Measurements from ENCODE around the gene VKORC1.
"Not testable (repeated sequence)": the region's sequence is repeated elsewhere in the genome, so short reads cannot be mapped to it uniquely, and the experiment has no call there.

The VKORC1 gene

DNA sequence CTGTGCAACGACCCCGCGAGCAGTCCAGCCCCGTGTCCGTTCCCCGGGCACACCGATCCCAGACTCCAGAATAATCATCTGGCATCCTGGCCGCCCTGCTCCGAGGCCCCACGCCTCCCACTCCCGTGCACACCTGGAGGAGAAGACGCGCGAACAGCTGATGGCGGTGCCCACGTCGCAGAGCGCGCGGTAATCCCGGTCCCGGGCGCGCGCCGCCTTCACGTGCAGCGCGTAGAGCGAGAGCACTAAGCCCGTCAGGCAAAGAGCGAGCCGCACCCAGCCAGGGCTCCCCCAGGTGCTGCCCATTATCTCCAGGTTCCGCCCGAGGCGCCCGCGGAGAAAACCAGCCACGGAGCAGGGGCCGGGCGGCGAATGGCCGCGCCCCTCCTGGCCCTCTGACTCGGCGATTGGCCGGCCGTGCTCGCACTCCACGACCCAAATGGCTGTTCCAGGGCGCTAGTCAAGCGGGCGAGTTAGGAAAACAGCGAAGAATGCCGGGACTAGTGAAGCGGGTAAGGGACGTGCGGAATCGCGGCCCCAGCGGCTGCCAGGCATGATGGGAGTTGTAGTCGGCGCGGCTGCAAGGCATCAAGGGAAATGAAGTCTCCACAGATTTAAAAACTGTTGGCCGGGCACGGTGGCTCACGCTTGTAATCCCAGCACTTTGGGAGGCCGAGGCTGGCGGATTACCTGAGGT is at the start of gene VKORC1:
Gene VKORC1, minus strand, starts transcription at position 374 of the 697 bp plus-strand sequence. Its CDS starts 68 bp downstream, at position 306.
- peak; percentile 99 for DNase-seq

DNA sequence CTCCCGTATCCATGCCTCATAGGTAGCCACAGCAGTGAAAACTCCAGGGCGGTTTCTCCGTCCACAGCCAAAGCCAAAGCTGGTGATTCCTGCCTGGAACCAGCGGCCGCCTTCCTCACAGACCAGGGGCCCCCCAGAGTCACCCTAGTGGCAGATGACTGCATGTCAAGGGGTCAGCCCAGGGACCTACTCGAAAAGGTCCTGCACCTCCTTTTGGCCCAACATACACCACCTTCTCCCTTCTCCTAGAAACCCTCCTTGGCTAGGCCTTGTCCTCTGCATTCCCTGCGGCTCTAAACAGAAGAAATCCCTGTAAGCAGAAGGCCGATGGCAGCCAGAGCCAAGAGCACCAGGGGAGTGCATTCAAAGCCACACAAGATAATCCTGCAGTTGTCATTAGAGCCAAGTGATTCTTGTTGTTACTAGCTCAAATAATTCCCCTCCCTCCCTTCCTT is 49.1 kb upstream of the VKORC1 start:
- DNase-seq, result no peak

DNA sequence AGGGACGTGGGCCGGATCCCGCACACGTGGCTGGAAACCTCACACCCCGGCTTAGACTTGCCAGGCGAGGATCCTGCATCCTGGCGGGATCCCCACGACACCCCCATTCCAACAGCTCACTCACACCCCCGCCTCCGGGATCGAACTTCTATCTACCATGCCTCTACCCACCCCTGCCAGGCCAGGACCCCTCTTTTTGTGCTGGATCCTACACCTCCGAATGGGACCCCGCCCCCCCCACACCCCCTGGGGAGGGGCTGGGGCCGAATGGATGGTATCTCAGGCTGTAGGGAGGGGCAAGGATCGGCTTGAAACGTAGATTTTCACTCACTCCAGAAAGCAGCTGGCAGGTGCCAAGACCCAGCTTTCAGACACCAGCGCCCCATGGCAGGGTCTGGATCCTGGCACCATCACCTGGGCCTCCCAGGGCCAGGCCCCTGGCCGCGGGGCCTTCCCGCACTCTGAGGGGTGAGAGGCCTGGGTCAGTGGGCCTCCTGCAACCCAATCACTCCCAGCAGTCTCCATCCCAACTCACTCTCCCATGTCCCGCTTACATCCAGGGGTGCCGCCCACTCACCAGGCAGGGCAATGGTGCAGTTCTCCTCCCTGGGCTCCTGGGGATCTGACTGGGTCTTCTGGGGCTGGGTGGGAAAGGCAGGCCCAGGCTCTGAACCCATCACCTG is 48.6 kb upstream of the VKORC1 start:
- no peak for DNase-seq

DNA sequence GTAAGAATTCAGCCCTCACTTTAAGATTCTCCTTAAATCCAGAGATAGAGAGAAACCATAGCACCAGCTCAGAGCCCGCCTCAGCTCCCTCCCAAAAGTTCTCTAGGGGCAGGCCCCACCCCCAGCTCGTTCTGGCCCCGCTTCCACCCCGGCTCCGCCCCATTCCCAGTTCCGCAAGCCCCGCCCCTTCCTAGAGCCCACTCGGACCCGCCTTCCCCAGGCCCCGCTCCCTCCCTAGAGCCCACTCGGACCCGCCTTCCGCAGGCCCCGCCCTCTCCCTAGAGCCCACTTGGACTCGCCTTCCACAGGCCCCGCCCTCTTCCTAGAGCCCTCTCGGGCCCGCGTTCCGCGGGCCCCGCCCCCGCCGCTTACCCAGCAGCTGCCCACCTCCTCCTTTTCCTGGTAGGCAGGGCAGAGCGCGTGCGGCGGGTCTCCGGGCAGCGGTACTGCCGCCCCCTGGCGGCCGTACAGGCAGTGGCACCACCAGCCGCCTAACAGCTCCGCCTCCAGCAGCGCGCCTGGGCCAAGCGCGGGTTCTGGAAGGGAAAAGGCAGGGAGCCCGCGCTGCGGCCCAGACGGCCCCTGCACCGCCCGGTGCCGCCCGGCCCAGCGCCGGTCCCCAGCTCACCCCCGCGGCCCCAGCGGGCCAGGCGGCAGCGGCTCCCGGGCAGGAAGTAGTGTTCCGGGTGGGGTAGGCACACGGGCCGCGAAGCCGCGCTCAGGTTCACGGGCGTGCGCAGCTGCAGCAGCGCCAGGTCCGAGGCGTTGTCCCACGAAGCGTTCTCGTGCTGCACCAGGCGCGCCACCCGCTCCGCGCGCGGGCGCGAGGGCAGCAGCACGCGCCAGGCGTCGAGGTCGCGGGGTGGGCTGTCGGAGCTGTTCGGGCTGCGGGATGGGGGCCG is 47.8 kb upstream of the VKORC1 start:
- peak; percentile 100 for DNase-seq

DNA sequence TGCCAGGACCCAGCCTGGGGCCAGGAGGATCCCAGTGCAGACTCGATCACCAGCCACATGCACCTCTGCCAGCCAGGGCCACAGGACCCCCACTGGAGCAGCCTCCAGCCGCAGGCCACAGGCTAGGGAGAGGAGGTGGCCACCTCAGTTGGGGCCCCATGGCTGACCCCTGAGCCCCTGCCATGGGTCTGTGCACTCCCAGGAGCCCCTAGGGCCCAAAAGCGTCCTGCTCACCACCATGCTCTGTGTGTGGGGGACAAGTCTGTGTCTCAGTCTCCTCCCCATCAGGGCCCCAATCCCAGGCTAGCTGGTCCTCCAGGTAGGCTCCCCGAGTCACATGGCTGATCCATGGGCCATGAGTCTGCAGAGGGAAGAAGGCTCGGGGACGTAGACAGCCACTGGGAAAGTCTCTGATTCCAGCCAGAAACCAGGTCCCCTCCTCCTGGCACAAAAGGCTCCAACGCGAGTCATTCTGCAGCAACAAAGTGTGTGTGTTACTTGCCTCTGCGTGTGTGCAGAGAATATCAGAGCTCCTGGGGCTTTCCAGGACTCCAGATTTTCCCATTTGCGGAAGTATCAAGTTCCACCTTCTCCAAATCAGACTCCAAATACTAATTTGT is 47.0 kb upstream of the VKORC1 start:
- DNase-seq, result no peak

DNA sequence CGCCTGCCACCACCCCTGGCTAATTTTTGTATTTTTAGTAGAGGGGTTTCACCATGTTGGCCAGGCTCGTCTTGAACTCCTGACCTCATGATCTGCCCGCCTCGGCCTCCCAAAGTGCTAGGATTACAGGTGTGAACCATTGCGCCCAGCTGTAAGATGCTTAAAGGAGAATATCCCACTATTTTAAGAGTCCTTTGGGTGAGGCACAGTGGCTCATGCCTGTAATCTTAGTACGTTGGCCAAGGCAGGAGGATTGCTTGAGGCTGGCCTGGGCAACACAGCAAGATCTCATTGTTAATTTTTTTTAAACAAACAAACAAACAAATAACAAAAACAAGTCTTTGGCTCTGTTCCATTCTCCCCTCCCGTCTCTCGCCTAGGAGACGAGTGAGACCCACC is 46.5 kb upstream of the VKORC1 start:
- not testable (repeated sequence) for DNase-seq

DNA sequence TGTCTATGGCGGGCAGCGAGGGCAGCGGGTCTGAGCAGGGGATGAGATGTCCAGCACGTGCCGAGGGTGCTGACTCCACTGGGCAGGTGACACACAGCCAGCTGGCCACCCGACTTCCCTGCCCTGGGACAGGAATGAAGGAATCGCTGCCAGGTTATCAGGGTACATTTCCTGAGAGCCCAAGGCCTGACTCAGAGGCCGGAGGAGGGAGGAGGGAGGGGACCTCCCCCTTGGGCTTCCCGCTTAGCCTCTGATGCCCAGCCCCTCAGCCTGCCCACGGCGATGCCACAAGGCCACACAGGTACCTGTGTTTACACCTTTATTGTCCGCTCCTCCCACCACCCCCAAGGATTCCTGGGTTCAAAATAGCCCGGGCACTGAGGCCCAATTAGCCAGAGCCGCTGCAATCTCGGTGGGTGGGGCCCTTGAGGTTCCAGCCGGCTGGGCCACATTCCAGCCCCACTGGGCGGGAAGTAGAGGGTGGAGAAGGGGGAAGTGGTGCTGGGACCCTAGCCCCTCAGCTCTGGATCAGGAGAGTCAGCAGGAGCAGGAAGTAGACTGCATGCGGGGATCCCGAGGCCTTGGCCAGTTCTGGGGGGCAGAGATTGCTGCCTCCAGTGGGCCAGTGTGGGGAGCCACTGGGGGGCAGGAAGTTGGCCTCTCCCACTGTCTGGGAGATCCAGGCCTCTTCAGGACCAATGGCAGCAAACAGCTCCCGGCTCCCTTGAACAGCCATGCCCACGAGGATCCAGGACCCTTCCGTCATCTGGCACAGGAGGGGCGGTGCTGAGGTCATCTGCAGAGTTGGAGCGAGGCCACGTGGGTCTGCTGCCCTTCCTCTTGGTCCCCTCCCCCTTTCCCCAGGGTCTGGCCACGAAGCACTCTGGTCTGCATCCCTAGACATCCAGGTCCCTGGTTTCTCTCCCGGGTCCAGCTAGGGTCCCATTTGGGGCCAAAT is 44.3 kb upstream of the VKORC1 start:
- no peak for DNase-seq

DNA sequence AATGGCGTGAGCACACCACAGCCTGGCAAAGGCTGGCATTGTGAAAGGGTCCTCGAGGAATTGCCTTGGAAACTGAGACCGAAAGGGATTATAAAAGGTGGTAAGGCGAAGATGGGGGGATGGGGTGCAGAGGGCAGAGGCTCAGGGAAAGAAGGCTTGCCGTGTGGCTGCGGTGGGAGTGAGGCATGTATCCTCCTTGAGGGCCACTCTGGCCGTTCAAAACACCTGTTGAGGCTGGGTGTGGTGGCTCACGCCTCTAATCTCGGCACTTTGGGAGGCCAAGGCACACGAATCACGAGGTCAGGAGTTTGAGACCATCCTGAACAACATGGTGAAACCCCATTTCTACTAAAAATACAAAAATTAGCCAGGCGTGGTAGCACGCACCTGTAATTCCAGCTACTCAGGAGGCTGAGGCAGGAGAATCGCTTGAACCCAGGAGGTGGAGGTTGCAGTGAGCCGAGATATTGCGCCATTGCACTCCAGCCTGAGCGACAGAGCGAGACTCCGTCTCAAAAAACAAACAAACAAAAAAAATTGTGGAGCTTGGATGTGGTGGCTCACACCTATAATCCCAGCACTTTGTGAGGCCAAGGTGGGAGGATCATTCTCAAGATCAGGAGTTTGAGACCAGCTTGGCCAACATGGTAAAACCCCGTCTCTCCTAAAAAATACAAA is 42.4 kb upstream of the VKORC1 start:
- not testable (repeated sequence) for DNase-seq

DNA sequence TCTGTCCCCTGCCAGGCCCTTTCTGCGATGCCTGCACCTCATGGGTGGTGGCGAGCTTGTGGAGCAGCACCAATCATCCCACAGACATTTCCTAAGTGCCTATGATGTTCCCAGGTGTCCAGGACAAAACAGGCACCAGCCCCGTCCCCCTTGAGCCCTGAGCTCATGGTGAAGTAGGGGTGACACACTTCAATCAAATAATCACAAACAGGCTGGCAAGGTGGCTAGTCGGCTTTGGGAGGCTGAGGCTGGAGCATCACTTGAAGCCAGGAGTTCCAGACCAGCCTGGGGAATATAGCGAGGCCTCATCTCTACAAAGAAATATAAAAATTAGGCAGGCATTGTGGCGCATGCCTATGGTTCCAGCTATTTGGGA is 41.7 kb upstream of the VKORC1 start:
- DNase-seq, result no peak

DNA sequence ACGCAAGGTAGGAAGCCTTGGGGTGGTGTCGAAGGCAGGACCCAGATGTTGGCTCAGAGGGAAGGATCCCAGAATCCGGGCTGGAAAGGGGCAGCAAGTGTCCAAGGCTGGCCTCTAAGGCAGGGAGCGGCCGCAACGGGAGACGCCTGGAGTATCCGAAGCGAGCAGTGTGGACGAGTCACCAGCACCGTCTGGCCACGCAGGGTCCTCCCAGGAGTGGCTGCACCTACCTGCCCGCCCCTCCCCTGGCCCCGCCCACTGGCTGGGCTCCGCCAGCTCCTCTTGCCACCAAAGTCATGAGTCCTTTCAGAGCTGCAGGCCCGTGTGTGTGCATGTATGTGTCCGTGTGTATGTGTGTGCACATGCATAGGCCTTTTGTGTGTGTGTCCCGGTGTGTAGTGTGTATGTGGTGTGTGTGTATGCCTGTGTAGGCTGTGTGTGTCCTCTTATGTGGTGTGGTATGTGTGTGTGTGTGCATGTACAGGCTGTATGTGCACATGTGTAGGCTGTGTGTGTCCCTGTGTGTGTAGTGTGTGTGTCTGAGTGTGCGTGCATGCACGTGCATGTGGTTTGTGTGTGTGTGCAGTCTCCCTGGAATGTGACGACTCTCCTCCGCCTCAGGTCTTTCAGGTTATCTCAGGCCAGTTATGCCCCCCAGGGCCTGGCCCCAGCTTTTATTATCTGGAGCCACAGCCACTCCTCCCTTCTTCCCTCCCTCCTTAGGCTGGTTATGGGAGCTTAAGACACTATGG is 41.1 kb upstream of the VKORC1 start, which contains the start of gene PRSS8:
Gene PRSS8, minus strand, starts transcription at position 193 of the 752 bp plus-strand sequence. CDS start 229 bp downstream, outside the sequence.
- DNase-seq, result peak; percentile 42

DNA sequence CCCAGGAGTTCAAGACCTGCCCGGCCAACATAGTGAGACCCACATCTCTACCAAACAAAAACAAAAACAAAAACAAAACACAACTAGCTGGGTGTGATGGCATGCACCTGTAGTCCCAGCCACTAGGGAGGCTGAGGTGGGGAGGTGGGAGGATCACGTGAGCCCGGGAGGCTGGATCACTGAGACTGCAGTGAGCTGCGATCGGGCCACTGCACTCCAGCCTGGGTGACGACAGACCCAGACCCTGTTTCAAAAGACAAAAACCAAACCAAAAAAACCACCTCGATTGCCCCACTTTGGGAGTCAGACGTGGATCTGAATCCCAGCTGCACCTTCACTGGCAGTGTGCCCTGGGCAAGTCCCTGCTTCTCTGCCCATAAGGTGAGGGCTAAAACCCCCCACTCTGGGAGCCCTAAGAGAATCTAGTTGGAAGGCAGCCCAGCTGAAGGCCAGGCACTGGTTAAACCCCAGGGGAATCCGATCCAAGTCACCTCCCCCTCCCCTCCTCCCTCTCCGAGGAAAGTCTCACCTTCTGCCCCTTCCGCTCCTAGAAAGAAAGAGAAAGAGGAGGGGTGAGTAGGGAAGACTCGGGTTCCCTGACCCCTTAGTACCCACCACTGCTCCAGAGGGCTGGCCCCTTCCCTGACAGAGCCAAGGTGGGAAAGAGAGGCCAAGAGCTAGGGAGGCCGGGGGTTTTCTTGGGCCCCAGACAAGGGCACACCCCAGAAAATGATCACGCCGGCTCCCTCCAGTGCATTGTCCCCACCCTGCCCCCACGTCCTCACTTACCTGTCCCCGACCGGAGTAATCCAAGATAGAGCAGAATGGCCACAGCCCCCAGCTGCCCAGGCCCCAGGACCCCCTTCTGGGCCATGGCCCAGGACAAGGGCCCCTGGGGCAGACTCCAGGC is 40.3 kb upstream of the VKORC1 start:
- DNase-seq, result no peak

DNA sequence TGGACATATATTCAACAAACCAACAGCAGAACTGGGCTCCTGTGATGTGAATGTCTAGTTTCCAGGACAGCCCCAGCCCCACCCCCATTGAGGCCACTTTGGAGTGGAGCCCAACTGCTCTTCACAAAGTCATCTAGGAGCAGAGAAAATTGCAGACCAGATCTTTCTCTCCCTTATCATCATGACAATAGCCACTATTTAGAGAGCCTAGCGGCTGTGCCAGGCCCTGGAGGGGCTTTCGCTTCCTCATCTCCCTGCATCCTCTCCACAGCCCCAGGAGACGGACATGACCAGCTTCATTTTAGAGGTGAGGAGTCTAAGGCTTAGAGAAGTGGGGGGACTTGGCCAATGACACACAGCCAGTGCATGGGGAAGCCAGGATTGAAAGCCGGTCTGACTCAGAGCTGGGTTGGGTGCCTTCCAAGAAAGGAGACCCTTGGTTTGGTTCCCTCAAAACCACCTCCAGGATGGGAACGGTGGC is 39.5 kb upstream of the VKORC1 start:
- DNase-seq, result peak; percentile 45

DNA sequence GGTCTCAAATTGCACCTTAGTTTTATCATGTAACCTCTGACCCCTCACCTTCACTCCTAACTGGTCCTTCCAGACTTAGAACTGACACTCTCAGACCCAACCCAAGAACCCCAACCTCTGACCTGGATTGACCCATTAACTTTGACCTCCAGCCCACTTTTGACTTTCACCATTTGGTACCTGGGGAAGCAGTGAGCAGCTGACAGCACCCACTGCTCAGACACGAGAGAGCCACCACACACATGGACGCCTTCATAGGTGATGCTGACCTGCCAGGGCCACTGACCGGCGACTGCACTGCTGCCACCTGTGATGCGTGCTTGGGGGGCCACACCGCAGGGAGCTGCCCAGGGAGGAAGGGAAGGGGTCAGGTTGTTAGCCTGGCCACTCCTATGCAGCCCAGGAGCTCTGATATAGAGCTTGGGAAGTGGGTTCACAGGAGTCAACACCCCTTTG is 38.5 kb upstream of the VKORC1 start:
- DNase-seq, result no peak

DNA sequence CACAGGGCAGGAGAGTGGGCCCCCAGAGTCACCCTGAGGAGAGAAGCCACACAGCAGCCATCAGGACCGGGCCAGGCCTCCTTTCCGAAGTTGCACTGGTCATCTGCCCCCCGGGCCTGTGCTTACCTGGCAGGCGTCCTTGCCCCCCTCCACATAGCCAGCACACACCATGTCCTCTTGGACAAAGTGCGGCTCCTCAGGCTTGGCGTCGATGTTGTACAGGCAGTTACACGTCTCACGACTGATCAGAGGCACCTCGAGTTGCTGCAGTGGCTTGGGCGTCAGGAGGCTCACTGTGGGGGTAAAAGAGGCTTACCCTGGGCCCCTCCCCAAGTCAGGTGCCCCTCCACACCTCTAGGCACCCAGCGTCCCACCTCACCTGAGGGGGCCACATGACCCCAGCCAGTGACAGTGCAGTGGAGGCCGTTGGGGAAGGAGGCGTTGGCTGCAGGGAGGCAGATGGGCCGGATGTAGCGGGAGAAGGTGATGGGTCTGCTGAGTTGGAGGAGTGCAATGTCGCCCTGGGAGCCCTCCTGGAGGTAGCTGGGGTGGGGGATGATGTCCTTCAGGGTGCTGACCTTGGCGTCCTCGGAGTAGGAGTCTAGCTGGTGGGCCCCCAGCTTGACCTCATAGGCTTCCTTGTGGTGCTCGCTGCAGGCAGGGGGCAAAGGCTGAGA is 37.8 kb upstream of the VKORC1 start:
- DNase-seq, result no peak

DNA sequence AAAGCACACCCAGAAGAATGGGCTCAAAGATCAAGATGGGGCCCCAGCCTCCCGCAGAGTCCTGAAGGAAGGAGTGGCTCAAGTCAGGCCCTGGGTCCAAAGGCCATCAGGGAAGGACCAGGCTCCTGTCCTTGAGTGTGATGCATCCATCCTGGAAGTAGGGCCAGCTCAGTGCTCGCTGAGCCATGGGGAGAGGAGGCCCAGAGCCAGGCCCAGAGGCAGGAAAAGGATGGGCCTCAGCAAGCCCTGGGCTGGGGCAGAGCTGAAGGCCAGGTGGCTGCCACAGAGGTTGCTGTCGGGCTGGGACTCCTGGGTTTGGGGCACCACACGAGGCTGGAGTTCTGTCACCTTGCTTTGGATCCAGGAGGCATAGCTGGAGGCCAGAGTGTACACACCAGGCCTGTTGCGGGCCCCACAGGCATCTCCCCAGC is 37.3 kb upstream of the VKORC1 start:
- no peak for DNase-seq

DNA sequence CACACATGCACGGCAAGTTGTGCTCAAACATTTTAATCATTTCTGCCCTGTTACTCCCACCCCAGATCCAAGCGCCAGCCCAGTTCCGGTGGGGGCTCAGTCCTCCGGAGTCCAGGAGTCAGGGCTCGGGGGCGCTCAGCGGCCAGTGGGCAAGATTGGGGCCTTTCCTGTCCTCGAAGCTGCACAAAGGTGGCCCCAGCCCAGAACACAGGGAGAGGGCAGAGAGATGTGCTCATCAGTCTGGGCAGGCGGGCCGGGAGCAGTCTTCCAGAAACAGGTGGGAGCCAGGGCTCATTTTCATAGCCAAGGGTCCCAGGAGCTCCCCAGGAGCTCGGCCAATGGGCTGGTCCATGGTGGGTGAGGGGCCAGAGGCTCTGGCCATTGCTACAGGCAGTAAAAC is 36.8 kb upstream of the VKORC1 start:
- DNase-seq, result no peak

DNA sequence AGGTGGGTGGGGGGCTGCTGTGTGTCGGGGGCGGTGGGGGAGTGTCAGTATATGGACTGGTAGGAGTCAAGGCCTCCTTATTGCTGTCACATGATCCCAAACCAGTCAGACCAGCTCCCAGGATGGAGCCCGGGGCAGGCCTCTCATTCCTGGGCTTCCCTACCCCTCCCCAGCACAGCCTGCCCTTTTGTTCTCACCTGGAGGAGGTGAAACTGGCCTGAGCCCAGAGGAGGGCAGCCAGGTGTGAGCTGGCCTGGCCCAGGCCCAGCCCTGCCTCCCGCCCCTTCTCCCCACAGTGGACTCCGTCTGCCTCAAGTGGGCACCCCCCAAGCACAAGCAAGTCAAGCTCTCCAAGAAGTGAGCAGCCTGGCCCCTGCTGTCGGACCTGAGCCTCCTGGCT is 36.3 kb upstream of the VKORC1 start:
- DNase-seq, result no peak

DNA sequence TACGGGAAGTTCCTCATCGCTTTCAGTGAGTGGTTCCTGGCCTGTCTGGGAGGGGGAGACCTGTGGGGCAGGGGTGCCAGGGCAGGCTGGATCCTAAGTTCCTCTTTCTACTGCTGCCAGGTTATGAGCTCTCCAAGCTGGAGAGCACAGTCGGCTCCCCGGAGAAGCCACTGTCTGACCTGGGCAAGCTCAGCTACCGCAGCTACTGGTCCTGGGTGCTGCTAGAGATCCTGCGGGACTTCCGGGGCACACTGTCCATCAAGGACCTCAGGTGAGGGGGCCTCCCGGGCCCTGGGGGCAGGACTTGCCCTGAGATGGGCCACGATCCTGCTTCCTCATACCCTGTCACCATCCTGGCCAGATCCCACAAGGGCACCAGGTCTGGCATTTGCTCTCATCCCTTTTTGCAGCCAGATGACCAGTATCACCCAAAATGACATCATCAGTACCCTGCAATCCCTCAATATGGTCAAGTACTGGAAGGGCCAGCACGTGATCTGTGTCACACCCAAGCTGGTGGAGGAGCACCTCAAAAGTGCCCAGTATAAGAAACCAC is 35.8 kb upstream of the VKORC1 start:
- peak; percentile 73 for DNase-seq
